HepG2 (cell line): ENCODE results near the gene ATF7IP. TPM values are rescaled to one million over a fixed set of nuclear protein-coding genes. Genes with fewer than 3 reads are reported as not detected.

Experiments
- CREB3 ChIP-seq: sonication (generic); formaldehyde crosslinking; IDR thresholded peaks from 2 replicates; pipeline ENCODE4 v1.5.0; 2020; ENCODE audit warnings: missing genetic modification reagents
- CSRNP2 ChIP-seq: sonication (generic); formaldehyde crosslinking; conservative IDR thresholded peaks from 2 replicates; pipeline ENCODE4 v1.8.0; 2022; ENCODE audit warnings: low read depth, missing genetic modification reagents
- ELF4 ChIP-seq: sonication (generic); formaldehyde crosslinking; IDR thresholded peaks from 2 replicates; pipeline ENCODE4 v1.5.0; 2020; ENCODE audit warnings: missing genetic modification reagents, mild to moderate bottlenecking, moderate library complexity, borderline replicate concordance
- FOXP1 ChIP-seq, 2 experiments: fragments of 450-650 bp in 1 of 2; IDR thresholded peaks; 2 replicates each; pipeline ENCODE4 v1.6.1; 2017 to 2018; ENCODE audit warnings: antibody characterized with exemption in 1 of 2
- MAX ChIP-seq: IDR thresholded peaks from 2 replicates; pipeline ENCODE4 v1.6.1; 2012; ENCODE audit warnings: inconsistent platforms
- ONECUT2 ChIP-seq: sonication (generic); formaldehyde crosslinking; IDR thresholded peaks from 2 replicates; pipeline ENCODE4 v1.4.0; 2020; ENCODE audit warnings: missing genetic modification reagents
- SAP130 ChIP-seq: IDR thresholded peaks from 2 replicates; pipeline ENCODE4 v1.6.1; 2016; ENCODE audit warnings: low read depth
- ZFP36L1 ChIP-seq: sonication (generic); formaldehyde crosslinking; IDR thresholded peaks from 2 replicates; pipeline ENCODE4 v1.8.0; 2022; ENCODE audit warnings: mild to moderate bottlenecking, missing genetic modification reagents, moderate library complexity
- ZFP36L2 ChIP-seq: sonication (generic); formaldehyde crosslinking; IDR thresholded peaks from 2 replicates; pipeline ENCODE4 v1.4.0; 2020; ENCODE audit warnings: missing genetic modification reagents
- ZNF318 ChIP-seq: sonication (generic); formaldehyde crosslinking; IDR thresholded peaks from 2 replicates; pipeline ENCODE4 v1.4.0; 2020; ENCODE audit warnings: mild to moderate bottlenecking, missing genetic modification reagents
- polyA plus RNA-seq, 8 experiments: library from polyadenylated mRNA; depleted of rRNA in 3 of 8; stranded (reverse) in 7 of 8; unstranded in 1 of 8; fragments of >200 nt; fragmentation: Illumina TruSeq in 4 of 8; extraction: Trizol in 4 of 8; gene quantifications; 2 replicates each; pipeline versions ENCODE4 v1.2.1 to v1.2.3, GENCODE V29; 2011 to 2016; ENCODE audit warnings: low read depth in 4 of 8, missing spikeins in 1 of 8, mixed read lengths in 1 of 8; ENCODE audit not compliant: insufficient read depth in 1 of 8
- total RNA-seq, 5 experiments: library from RNA; depleted of rRNA; stranded (reverse); fragments of >200 nt; fragmentation: Illumina TruSeq; extraction: Trizol; gene quantifications; 2 replicates each; pipeline ENCODE4 v1.2.3, GENCODE V29; 2016; ENCODE audit warnings: low read depth in 1 of 5

The ATF7IP gene
- total and polyA plus RNA-seq, 2 of the 13 experiments (the other 11 are each of a cell fraction or from before 2014, with no cell fraction given), result 1.8 to 11.8 TPM

GRCh38 chr12:14332482-14332881 lies 33.0 kb upstream of the ATF7IP start (continued):
- no peak for TF ChIP-seq ZNF318
- TF ChIP-seq ONECUT2 (CRISPR knock-in tag), result no peak
- no peak for TF ChIP-seq ZFP36L1 (CRISPR knock-in tag)
- TF ChIP-seq SAP130 (CRISPR knock-in tag), result no peak
- no peak for TF ChIP-seq MAX
- no peak for TF ChIP-seq CREB3 (CRISPR knock-in tag)
- TF ChIP-seq CSRNP2, result no peak
- TF ChIP-seq FOXP1 (IDR thresholded peaks at IDR 0.05), result no peak
- TF ChIP-seq FOXP1 (CRISPR knock-in tag; IDR thresholded peaks at IDR 0.05), result no peak
- TF ChIP-seq ELF4 (CRISPR knock-in tag), result no peak
- TF ChIP-seq ZFP36L2 (CRISPR knock-in tag), result no peak
